ENCODE measurements around the gene LRRC18.

The LRRC18 gene

GRCh38 chr10:48907730-48908129 is 31.9 kb downstream of the LRRC18 start:
- no peak for DNase-seq (ENCODE audit: low read depth)

- no peak for DNase-seq (ENCODE audit: low read depth)
Measured at GRCh38 chr10:48906841-48907240, 32.8 kb downstream of the LRRC18 start.

DNA sequence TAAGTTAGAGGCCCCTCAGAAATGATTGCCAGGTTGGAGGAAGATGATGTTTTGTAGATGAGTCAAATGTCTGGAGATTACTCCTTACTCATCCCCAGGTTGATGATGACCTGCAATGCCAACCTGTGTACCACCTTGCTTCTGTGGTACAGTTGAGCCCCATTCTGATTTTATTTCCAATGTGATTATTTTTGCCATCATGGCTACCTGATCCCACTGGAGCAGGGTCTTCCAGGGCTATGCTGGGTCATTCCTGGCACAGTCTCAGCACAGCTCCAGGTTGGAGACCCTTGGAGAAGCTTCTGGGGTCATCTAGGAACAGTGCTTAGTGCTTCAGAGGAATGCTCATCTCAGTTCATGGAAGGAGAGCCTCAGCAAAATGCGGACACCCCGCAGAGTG is 34.3 kb downstream of the LRRC18 start:
- no peak for DNase-seq (ENCODE audit: low read depth)

- no peak for DNase-seq (ENCODE audit: low read depth)
Measured at GRCh38 chr10:48904861-48905260, 34.8 kb downstream of the LRRC18 start.

GRCh38 chr10:48903151-48903550 is 36.5 kb downstream of the LRRC18 start:
- no peak for DNase-seq (ENCODE audit: low read depth)

DNA sequence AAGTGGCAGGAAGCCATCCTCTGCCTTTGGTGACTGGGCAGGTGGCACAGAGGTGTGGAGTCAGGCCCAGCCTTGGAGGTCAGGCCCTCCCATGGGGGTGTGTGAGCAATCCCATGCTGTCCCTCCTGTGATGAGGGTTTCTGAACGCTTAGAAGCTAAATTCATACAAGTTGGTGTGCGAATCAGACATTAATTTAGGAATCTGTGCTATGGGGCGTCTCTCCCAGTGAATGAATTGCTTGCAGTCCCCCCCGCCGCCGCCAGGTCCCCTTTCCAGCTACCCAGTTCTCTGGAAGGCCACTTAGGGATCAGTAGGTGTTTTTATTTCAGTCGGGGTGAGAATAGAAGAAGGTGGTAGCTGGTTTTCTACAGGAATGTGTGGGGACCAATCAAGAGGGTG is 37.5 kb downstream of the LRRC18 start:
- DNase-seq (ENCODE audit: low read depth), result no peak

- no peak for DNase-seq (ENCODE audit: low read depth)
Measured at GRCh38 chr10:48901319-48901718, 38.3 kb downstream of the LRRC18 start.

- no peak for DNase-seq (ENCODE audit: low read depth)
Measured at GRCh38 chr10:48900371-48900801, 39.3 kb downstream of the LRRC18 start.

- no peak for DNase-seq (ENCODE audit: low read depth)
Measured at GRCh38 chr10:48899781-48900180, 39.9 kb downstream of the LRRC18 start.

DNA sequence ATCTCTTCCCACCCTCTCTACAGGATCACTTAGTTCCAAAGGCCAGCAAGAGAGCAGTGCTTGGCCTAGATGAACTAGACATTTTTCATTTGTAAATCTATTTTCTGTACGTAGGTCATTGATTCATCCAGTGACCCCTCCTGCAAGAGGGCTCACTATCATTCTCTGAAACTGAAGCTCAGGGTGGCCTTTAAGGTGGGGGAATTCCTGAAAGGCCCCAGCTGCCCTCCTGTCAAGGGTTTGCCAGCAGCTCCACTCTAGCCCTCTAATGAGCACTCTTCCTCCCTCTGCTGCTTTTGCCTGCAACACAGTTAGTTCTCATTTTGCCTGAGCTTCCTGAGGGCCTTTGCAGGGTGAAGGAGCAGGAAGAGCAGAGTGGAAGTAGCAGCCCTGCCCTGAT is 41.2 kb downstream of the LRRC18 start:
- DNase-seq (ENCODE audit: low read depth), result no peak

DNA sequence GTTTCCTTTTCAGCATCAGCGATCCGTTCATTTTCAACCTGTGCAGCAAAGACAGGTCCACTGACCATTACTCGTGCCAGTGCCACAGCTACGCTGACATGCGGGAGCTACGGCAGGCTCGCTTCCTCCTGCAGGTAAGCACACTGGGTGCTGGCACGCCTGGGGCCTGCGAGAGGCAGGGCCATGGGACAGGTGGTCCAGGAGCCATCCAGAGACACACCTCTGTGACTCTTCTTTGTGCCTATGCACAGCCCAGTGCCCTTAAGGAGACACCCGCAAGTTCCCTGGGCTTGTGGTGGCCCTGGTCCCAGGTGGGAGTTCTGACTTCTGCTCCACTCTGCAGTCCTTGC is 42.2 kb downstream of the LRRC18 start:
- DNase-seq (ENCODE audit: low read depth), result no peak

- no peak for DNase-seq (ENCODE audit: low read depth)
Measured at GRCh38 chr10:48896756-48897440, 42.7 kb downstream of the LRRC18 start.

GRCh38 chr10:48895803-48896195 is 43.8 kb downstream of the LRRC18 start:
- no peak for DNase-seq (ENCODE audit: low read depth)

DNA sequence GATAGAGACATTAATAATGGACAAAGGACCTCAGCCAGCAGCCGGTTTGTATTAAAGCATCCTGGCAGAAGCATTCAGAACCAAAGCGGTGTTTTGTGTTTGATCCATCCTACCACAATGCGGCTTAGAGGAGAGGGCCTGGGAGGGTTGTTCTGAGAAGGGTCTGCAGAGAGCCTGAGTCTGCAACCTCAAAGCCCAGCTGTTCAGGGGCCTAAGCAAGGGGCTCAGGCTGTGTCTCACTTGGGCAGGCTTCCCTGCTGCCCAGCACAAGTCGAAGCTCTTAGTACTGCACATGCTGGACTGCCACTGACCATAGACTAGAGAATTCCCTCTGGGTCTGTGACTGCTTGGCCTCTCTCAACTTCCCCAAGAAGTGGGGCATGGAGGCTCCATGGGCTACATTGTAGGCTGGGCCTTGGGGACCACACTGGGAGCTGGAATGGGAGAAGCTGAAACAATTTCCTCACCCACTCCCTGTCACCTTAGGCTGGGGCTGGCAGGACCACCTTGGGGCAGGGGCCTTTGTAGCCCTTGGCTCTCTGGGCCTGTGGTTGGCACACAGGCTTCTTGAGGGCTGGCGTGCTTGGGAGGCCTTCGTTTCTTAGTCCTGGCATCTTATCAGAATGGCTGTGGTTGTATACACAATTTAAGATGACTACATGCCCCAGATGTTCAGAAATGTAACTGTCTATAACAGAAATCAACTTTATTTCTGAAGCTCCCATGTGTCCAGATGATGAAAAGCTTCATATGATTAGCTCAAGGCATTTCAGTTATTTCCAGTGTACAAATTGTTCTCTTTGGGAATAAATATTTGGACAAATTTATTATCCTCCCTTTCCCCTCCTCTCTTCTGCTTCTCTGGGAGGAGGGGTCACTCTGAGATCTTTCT is 44.5 kb downstream of the LRRC18 start:
- no peak for DNase-seq (ENCODE audit: low read depth)

DNA sequence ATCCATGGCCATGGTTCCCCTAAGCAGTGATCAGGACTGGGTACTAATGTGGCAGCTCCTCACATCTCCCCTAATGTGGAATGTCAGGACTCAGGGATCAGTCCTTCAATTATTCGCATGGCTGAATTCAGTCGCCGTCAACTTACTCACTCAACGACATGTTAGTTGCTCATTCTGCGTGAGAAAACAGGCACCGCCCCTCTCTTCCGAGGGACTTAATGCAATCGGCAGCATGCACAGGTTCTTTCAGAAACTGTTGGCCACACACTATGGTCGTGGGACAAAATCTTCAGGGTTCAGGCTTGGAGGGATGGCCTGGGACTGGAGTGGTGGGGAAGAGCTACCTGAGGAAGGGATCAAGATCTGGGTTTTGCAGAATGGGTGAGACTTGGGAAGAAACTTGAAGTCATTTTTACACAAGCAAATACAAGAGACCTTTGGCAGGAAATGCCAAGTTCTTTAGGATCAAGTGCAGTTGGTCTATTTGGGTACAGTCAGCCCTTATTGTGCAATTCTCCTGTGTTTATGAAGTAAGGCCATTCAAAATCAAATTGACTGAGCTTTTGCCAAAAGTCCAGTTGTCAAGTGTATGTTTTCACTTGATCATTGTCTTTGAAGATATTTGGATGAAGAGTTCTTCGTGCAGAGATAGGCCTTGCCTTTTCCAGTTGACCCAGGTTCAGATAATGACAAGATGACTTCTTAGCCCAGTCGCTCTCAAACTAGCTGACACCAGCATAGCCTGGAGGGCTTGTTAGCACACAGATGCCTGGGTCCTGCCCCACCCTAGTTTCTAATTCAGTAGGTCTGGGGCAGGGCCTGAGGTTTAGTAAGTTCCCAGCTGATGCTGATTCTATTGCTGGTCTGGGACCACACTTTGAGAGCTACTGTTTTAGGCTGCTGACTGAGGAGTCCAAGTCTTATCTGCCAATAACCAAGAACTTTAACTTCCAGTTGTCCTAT is 48.5 kb downstream of the LRRC18 start:
- no peak for DNase-seq (ENCODE audit: low read depth)

DNA sequence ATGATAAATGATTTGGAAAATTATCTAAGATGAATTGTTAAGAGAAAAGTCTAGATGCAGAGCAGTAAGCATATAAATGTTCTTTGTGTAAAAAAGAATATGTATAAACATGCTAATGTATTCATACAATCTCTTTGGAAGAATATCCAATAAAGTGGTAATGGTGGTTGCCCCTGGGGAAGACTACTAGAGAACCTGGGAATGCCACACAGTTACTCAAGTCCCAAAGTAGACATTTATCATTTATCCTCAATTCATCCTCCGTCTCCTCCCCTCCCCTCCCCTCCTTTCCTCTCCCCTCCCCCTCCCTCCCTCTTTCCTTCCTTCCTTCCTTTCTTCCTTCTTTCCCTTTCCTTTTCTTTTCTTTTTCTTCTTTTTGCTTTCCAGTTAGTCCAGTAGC is 51.7 kb downstream of the LRRC18 start:
- DNase-seq (ENCODE audit: low read depth), result no peak

DNA sequence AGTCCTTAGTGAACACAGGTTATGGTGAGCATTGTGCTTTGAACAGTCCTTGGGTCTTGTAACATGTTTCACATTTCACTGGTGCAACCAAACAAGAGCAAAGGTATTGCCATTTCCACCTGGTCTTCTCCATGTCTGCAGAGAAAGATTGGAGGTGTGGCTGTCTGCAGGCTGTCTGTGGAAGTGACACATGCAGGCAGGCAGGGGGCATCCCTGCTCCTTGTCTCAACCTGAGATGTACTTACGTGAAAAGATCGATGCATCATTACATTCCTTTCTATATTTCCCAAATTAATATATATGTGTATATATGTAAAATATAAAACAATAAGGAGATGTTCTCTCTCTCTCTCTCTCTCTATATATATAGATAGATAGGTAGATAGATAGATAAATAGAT is 54.3 kb downstream of the LRRC18 start:
- no peak for DNase-seq (ENCODE audit: low read depth)

GRCh38 chr10:48884179-48885045 is 55.2 kb downstream of the LRRC18 start:
- no peak for DNase-seq (ENCODE audit: low read depth)

DNA sequence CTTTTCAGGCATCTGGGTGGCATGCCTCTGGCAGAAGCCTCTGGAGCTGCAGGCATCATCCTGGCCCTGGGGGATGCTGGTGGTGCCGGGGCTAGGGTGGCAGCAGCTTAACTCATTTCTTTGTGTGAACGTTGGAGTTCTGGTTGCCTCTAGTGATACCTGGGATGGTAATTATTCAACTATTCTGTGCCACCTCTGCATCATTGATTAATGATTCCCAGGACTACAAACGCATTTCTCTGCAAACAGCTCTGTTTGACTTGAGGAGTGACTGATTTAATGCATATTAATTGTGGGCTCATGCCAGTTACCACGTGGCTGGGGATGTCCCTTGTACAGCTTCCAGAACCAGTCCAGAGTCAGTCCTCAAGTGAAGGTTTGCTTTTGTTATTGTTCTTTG is 55.9 kb downstream of the LRRC18 start:
- DNase-seq (ENCODE audit: low read depth), result no peak

DNA sequence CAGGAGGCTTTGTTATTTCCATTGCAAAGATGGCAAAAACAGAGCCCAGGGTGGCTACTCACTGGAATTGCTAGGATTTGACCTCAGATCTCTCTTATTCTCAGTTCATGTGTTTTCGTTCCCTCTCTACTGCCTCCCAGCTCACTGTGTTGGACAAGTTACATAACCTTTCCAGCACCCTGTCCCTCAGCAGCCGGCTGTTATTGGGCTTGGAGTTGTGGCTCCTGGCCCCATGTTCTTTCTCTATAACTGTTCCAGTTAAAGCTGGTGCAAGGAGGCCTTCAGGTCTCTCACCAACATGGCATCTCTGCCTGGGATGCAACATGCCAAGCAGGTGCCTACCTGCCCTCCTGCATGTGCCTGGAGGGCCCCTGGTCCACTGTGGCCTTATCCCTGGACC is 56.8 kb downstream of the LRRC18 start:
- DNase-seq (ENCODE audit: low read depth), result no peak

DNA sequence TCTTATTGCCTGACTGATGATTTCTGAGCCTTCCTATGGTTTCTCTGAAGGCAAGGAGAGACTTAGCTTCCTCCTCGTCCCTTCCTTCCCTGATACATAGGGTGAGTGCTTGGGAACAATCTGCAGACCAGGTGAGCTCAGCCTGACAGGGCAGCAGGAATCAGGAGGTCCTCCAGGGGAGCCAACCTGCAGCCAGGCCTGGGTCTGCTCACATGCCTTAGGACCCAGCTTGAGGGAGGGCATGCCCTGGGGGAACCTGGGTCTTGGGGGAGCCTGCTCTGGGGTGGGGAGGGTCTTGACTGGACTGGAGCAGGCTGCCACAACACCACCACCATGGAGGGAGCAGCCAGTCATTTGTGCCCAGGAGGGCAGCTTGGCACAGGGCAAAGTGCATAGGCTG is 57.7 kb downstream of the LRRC18 start:
- DNase-seq (ENCODE audit: low read depth), result no peak

Measured in activated T-helper 1 cell treated with Interleukin-2 at 50 U/mL for 16 hours (primary cell).